Germinal center (tissue), 1 donor: Measurements from ENCODE around the gene CFH.
"Not testable (repeated sequence)": the region's sequence is repeated elsewhere in the genome, so short reads cannot be mapped to it uniquely, and the experiment has no call there.

Source experiments
- DNase-seq: peaks from one replicate; pipeline ENCODE4 v3.0.0; 2012; ENCODE audit warnings: mixed read lengths, low spot score

Gene CFH

DNA sequence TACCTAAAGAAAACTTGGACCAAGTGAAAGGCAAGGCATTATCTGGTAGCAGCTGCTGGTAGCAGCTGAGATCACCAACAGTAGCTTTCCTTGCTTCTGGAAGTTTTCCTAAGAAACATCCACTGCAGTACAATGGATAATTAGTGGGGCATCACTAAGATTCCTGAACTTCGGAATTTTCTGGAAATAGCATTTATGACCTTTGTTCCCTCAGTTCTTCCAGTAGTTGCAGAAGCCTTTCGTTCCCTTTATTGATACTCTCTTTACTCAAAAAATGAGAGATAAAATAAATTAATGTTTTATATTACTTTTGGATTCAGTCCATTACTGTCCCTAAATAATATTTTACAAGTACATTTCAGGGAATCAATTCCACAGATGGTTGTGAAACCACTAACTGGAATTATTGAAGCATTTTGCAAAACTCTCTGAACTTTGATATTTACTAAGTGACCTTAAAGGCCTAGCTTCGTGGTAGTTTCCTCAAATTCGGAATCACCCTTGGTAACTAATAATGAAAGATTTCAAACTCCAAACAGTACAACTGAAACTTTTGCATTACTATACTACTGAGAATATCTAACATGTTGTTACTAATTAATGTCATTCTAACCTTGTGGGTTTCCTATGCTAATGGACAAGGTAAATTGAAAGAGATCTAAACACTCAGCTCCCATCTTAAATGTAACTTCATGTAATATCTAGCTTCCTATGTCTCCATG lies 113.3 kb downstream of the CFH start:
- DNase-seq = not testable (repeated sequence)

DNA sequence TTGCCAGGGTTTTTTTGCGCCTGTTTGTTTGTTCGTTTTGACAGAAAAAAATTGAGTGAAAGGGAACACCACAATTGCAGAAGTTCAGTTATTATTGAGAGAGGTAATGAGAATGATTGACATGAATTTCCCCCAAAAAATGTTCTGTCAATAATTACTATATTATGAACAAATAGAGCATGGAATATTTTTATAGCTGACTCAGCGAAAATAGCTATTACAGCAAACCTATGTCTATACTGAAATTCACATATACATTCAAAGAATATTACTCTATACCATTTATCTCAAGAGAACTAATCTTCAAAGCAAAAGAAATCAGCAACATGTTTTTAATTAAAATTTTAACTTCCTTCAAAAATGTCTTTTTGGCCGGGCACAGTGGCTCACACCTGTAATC lies 118.0 kb downstream of the CFH start:
- not testable (repeated sequence) for DNase-seq

DNA sequence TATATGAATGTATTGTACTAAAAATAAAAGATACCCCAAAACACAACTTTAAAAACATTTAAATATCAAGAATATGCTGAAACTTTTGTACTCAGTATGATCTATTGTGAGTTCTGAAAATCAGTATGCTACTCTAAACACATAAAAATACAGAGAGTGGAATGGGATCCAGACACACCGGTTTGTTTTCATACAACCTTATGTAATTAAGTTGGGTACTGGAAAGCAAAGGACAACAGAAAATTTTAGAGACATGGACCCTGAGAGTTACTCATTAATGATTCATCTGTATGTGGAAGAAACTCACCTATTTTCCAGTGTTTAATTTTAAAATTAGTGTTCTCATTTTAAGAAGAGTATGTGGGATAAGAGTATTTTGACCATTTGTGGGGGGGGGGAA lies 121.9 kb downstream of the CFH start:
- DNase-seq = no peak

DNA sequence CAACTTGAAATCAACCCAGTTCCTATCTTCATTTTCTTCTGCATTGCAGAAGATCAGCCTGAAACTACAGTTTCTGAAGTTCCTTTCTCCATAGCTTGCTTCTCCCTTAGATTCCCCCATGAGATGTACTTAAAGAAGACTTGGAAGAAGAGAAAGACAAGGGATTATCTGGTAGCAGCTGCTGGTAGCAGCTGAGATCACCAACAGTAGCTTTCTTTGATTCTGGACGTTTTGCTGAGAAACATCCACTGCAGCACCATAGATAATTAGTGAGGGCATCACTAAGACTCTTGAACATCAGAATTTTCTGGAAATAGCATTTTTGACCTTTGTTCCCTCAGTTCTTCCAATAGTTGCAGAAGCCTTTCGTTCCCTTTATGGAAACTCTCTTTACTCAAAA lies 122.3 kb downstream of the CFH start:
- DNase-seq = no peak

DNA sequence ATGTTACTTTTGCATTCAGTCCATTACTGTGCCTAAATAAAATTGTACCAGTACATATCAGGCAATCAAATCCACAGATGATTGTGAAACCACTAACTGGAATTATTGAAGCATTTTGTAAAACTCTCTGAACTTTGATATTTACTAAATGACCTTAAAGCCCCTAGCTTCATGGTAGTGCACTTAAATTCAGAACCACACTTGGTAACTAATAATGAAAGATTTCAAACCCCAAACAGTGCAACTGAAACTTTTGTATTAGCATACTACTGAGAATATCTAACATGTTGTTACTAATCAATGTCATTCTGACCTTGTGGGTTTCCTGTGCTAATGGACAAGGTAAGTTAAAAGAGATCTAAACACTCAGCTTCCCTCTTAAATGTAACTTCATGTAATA lies 122.8 kb downstream of the CFH start, which contains the start of gene CFHR3:
CFHR3 (plus strand) TSS at position 238 of the 400 bp plus-strand sequence; CDS start at position 285, 47 bp downstream.
- DNase-seq = no peak

DNA sequence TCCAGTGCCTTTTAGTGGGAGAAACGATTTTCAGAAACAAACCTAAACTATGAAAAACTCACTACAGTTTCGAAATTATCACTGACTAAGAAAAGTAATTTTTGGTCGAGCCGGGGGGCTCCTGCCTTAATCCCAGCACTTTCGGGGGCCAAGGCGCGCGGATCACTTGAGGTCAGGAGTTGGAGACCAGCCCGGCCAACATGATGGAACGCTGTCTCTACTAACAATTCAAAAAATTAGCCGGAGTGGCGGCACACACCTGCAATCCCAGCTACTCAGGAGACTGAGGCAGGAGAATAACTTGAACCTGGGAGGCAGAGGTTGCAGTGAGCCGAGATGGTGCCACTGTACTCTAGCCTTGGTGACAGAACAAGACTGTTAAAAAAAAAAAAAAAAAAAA lies 125.8 kb downstream of the CFH start:
- no peak for DNase-seq

DNA sequence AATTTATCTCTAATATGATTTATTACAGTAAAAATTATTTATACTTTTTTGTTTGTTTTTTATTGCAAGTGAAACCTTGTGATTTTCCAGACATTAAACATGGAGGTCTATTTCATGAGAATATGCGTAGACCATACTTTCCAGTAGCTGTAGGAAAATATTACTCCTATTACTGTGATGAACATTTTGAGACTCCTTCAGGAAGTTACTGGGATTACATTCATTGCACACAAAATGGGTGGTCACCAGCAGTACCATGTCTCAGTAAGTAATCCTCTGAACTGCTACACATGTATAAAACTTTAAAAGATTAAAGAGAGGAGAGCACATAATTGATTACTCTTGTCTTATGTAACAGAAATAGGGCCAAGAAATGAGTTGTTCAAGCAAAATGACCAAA lies 127.2 kb downstream of the CFH start:
- no peak for DNase-seq

DNA sequence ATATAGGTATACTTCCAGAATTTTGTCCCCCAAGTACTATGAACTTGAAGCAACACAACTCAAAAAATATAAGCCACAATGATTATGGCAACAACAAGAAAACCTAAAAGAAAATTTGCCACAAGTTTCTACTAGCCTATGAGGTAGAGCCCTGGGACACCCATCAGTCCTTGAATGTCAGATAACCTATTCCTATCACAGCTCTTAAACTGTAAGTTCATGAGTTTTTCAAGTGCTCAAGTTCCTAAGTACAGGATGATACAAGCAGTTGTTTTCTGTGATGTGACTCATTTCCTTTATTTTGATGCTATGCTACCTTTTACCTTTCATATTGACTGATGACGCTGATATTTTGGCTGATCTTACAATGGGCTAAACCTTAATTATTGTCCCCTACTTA lies 139.4 kb downstream of the CFH start:
- DNase-seq = not testable (repeated sequence)

DNA sequence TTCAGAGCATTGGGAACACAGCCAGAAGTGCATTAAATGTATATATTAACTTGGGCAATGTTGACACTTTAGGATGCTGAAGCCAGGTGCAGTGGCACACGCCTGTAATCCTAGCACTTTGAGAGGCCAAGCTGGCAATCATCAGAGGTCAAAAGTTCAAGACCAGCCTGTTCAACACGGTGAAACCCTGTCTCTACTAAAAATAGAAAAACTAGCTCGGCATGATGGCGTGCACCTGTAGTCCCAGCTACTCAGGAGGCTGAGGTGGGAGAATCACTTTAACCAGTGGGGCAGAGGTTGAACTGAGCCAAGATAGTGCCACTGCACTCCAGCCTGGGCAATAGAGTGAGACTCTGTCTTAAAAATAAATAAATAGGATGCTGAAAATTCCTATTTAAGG lies 142.3 kb downstream of the CFH start:
- DNase-seq = not testable (repeated sequence)
